Islet of Langerhans (tissue), 1 donor: ENCODE data around the gene POF1B.
"Not testable (repeated sequence)": the region's sequence is repeated elsewhere in the genome, so short reads cannot be mapped to it uniquely, and the experiment has no call there.

Source experiments
- FAIRE-seq: peaks from one replicate; lab custom pipeline; 2011; peaks lifted over from hg19 to GRCh38; lab: Jason Lieb, UNC

POF1B gene

GRCh38 chrX:85379174-85379907, at the start of gene POF1B:
Gene POF1B (minus strand): TSS chrX:85379665. CDS start chrX:85379454, 211 bp downstream.
- peak; percentile 62 for FAIRE-seq

GRCh38 chrX:85429066-85429465, 49.6 kb upstream of the POF1B start:
- FAIRE-seq, result no peak

GRCh38 chrX:85419293-85419692, 39.8 kb upstream of the POF1B start:
- FAIRE-seq, result no peak

- FAIRE-seq, result no peak
Measured at GRCh38 chrX:85391878-85392238, 12.4 kb upstream of the POF1B start.

- peak; percentile 75 for FAIRE-seq
Measured at GRCh38 chrX:85391185-85391877, 11.9 kb upstream of the POF1B start.

GRCh38 chrX:85381602-85382001, 2.1 kb upstream of the POF1B start:
- no peak for FAIRE-seq

GRCh38 chrX:85378461-85378860, 1.0 kb downstream of the POF1B start:
- FAIRE-seq, result no peak

- FAIRE-seq, result no peak
Measured at GRCh38 chrX:85375333-85375738, 4.1 kb downstream of the POF1B start.

GRCh38 chrX:85365370-85365995, 14.0 kb downstream of the POF1B start:
- no peak for FAIRE-seq

- no peak for FAIRE-seq
Measured at GRCh38 chrX:85359051-85359450, 20.4 kb downstream of the POF1B start.

GRCh38 chrX:85345523-85345922, 33.9 kb downstream of the POF1B start:
- no peak for FAIRE-seq

- FAIRE-seq, result no peak
Measured at GRCh38 chrX:85327060-85327333, 52.5 kb downstream of the POF1B start.

- FAIRE-seq, result no peak
Measured at GRCh38 chrX:85326234-85327059, 53.0 kb downstream of the POF1B start.

- not testable (repeated sequence) for FAIRE-seq
Measured at GRCh38 chrX:85311348-85311747, 68.1 kb downstream of the POF1B start.

- FAIRE-seq, result no peak
Measured at GRCh38 chrX:85309717-85310116, 69.7 kb downstream of the POF1B start.

- no peak for FAIRE-seq
Measured at GRCh38 chrX:85303544-85303943, 75.9 kb downstream of the POF1B start.

GRCh38 chrX:85288992-85289723, 90.3 kb downstream of the POF1B start:
- no peak for FAIRE-seq

GRCh38 chrX:85285286-85285685, 94.2 kb downstream of the POF1B start:
- not testable (repeated sequence) for FAIRE-seq

- FAIRE-seq, result no peak
Measured at GRCh38 chrX:85244450-85245211, 134.8 kb downstream of the POF1B start.

- no peak for FAIRE-seq
Measured at GRCh38 chrX:85243761-85244449, 135.6 kb downstream of the POF1B start, which contains the start of the genes SATL1 and ZNF711. Gene SATL1 (minus strand): TSS chrX:85243779. CDS start chrX:85108968, 134,811 bp downstream. Gene ZNF711 (plus strand): TSS chrX:85243991. CDS start chrX:85247573, 3,582 bp downstream.
